ENCODE measurements around the gene RNF227.

The RNF227 gene

DNA sequence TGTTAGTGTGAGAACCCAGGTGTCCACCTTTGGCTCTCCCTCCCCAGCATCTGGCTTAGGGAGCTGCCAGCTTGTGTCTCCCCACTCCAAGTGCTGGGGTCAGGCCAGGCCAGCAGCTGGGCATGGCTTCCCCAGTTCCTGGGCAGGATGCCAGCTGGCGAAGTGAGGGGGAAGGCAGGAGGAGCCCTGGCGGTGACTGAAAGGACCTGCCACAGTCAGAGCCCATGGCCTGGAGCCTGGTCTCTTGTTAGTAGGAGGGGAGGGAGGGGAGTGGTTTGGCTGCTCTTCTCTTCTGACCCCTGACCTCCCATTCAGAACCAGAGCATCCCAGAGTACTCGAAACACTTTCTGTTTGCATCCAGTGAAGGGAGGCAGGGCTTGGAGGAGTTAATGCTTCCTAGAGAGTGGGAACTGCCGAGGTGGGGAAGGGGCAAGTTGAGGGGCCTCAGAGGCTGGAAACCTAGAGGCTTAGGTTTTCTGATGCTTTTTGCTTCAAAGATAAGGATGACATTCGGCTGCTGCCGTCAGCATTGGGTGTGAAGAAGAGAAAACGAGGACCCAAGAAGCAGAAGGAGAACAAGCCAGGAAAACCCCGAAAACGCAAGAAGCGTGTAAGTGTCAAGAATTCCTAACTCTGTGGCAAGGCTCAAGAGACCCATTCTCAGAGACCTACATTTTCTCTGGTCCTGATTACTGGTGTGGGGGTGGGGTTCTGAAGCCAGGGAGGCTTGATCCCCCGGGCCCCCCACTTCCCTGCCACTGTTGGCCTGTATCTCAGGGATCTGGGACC, 26.7 kb downstream of the RNF227 start:
- peak; percentile 92 for DNase-seq (ENCODE audit: low spot score)

GRCh38 chr17:7888184-7888920, 27.7 kb downstream of the RNF227 start, which contains the start of gene CHD3:
CHD3 (plus strand) TSS chr17:7888789; CDS start chr17:7889001, 212 bp downstream.
- DNase-seq (ENCODE audit: low spot score) = no peak

- peak; percentile 95 for DNase-seq (ENCODE audit: low spot score)
Measured at GRCh38 chr17:7887482-7888183, 28.5 kb downstream of the RNF227 start.

GRCh38 chr17:7887038-7887481, 29.0 kb downstream of the RNF227 start:
- DNase-seq (ENCODE audit: low spot score) = no peak

- DNase-seq (ENCODE audit: low spot score) = no peak
Measured at GRCh38 chr17:7886227-7887037, 29.7 kb downstream of the RNF227 start.

GRCh38 chr17:7885367-7886226, 30.5 kb downstream of the RNF227 start:
- DNase-seq (ENCODE audit: low spot score) = peak; percentile 65

GRCh38 chr17:7884581-7885366, 31.3 kb downstream of the RNF227 start:
- DNase-seq (ENCODE audit: low spot score) = no peak

DNA sequence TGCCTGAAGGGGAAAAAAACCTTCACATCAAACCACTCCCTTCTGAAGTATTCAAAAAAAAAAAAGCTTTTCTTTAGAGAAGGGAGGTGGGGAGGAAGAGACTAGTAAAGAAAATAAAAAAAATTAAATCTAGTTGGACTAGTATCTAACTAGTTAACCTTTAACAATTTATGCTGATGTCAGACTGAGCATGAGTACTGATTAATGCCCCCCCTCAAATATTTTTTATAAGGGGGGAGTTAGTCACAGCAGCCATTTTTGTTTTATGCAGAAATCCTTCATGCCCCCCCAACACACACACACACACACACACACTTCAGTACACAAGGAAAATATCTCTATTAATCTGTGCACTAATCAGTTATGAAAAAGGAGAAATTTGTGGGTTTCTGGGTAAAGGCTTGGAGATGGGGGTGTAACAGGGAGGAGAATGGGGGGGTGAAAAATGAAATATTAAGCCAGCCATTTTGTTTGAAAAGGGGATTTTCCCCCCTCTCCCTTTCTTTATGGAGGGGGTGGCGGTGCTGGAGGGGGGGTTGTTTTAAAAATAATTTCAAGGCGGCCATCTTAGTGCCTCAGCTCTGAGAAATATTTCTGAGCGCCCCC, 32.2 kb downstream of the RNF227 start:
- no peak for DNase-seq (ENCODE audit: low spot score)

GRCh38 chr17:7882629-7883028, 33.5 kb downstream of the RNF227 start:
- DNase-seq (ENCODE audit: low spot score) = no peak

- DNase-seq (ENCODE audit: low spot score) = no peak
Measured at GRCh38 chr17:7882068-7882467, 34.0 kb downstream of the RNF227 start.

DNA sequence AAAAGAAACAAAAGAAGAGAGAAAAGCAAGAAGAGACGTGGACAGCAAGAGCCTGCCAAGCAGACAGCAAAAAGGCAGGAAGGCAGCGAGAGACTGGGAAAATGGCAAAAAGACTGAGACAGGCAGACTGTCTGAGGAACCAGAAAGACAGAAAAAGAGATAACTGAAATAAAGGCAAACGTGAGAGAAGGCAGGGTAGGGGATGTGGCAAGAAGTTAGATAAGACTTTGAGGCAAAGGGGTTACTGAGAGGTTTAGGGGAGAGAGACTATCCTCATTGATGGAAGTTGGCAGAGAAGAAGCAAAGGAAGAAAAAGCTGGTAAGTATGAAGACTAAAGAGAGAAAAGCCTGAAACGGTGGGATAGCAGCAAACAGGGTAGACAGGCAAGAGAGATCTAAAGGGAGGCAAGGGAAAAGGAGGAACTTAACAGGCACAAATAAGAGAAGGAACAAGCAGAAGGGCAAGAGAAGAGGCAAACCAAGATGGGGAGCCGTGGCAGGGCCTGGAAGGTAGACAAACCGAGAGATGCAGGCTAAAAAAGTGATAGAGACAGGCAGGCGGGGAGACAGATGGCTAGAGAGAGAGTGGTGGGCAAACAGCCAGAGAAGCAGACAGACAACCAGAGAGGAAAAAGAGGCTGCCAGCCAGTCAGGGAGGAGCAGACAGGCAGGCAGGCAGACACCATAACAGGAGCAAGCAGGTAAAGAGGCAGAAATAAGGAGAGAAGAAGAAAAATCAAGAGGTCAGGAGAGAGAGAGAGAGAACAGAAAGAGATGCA, 34.6 kb downstream of the RNF227 start:
- DNase-seq (ENCODE audit: low spot score) = no peak

DNA sequence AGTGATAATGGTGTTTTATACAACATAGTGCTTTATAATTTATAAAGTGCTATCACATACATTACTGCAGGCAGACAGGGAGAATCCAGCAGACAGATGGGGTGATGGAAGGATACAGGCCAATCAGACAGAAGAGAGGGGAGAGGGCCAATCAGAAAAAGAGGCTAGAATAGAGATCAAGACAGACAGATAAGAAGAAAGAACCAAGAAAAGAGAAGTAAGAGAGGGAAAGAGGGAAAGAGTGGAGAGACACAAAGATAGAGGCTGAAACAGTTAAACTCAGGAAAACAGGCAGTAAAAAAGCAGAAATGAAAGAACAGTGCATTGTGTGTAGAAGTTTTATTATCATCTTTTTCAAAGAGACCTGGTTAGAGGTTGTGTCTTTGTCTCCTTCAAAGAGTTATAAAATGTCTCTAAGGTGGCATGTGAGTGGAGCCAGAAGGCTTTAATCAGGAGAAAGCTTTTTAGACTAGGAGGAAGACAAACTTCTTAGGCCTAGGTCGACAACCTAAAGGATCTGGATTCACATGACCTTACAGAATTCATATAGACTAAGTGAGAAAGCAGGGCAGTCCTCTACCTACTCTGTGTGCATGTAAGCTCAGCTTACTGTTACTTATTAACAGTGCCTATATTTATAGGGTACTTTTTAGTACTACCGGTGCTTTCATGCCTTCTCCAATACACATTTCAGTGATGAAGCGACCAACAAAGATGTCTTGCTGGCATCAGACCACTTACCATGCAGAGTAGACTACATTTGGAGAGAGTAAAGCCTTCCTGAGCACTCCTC, 35.8 kb downstream of the RNF227 start:
- no peak for DNase-seq (ENCODE audit: low spot score)

GRCh38 chr17:7878234-7878633, 37.9 kb downstream of the RNF227 start:
- DNase-seq (ENCODE audit: low spot score) = no peak

DNA sequence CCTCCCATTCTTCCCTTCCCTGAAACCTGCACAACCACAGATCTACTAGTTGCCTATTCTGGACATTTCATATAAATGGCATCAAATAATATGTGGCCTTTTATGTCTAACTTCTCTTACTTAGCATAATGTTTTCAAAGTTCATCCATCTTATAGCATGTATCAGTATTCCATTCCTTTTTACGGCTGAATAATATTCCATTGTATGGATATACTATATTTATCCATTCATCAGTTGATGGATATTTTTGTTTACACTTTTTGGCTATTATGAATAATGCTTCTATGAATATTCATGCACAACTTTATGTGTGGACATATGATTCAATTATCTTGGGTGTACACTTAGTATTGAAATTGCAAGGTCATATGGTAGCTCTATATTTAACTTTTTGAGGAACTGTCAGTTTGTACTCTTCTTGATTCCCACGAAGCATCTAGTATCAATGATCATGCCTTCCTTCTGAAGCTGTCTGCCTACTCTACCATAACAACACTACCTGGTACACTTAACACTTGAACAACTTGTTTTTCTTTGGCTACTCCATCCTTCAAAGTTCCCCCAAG, 40.2 kb downstream of the RNF227 start:
- DNase-seq (ENCODE audit: low spot score) = no peak

GRCh38 chr17:7873051-7873450, 43.0 kb downstream of the RNF227 start:
- DNase-seq (ENCODE audit: low spot score) = no peak

GRCh38 chr17:7867881-7868329, 48.2 kb downstream of the RNF227 start:
- no peak for DNase-seq (ENCODE audit: low spot score)

GRCh38 chr17:7864995-7865650, 51.0 kb downstream of the RNF227 start:
- no peak for DNase-seq (ENCODE audit: low spot score)

Data from AG08396 (cell line).